SU-DHL-6 (cell line): ENCODE data around the gene MAN1B1.

Source experiments
- H2AFZ ChIP-seq: fragments of 200-600 bp; sonication (generic); 2 replicates; pipeline ENCODE4 v1.6.1; 2014; ENCODE audit warnings: low read depth, mild to moderate bottlenecking, moderate library complexity, mixed read lengths, antibody characterized with exemption, low read length; ENCODE audit not compliant: severe bottlenecking
- H3F3A ChIP-seq: fragments of 200-600 bp; shearing (Covaris generic); 2 replicates; pipeline ENCODE4 v1.6.0; 2016; ENCODE audit warnings: antibody characterized with exemption, mild to moderate bottlenecking; ENCODE audit not compliant: insufficient read depth
- H3K27ac ChIP-seq: fragments of 200-600 bp; sonication (generic); 2 replicates; pipeline ENCODE4 v1.5.1; 2016; ENCODE audit warnings: low read depth, mild to moderate bottlenecking, low read length, moderate library complexity, mixed read lengths
- H3K27me3 ChIP-seq: fragments of 200-600 bp; sonication (generic), shearing (Covaris generic); 2 replicates; pipeline ENCODE4 v1.6.0; 2014; ENCODE audit warnings: mild to moderate bottlenecking, low read length
- H3K36me3 ChIP-seq: fragments of 200-600 bp; sonication (generic); 2 replicates; pipeline ENCODE4 v1.6.1; 2014; ENCODE audit warnings: mild to moderate bottlenecking, low read length, mixed read lengths
- H3K4me2 ChIP-seq: fragments of 300-600, 200-600 bp; shearing (Covaris generic), sonication (generic); 2 replicates; pipeline ENCODE4 v1.6.0; 2014; ENCODE audit warnings: low read length, low read depth, mild to moderate bottlenecking; ENCODE audit not compliant: poor library complexity, severe bottlenecking
- H3K4me3 ChIP-seq: fragments of 200-600 bp; sonication (generic); 2 replicates; pipeline ENCODE4 v1.5.1; 2014; ENCODE audit warnings: antibody characterized with exemption, low read length, mild to moderate bottlenecking, mixed read lengths; ENCODE audit not compliant: insufficient read depth, poor library complexity, severe bottlenecking
- H3K79me2 ChIP-seq: fragments of 200-600 bp; sonication (generic); 2 replicates; pipeline ENCODE4 v1.6.1; 2014; ENCODE audit warnings: mild to moderate bottlenecking, low read length, moderate library complexity; ENCODE audit not compliant: insufficient read depth
- H3K9ac ChIP-seq: fragments of 200-600 bp; sonication (generic); 2 replicates; pipeline ENCODE4 v1.7.0; 2014; ENCODE audit warnings: mild to moderate bottlenecking, low read length
- H3K9me2 ChIP-seq: fragments of 200-600 bp; sonication (generic); replicated peaks from 2 replicates; pipeline ENCODE4 v1.6.1; 2014; ENCODE audit warnings: low read length; ENCODE audit not compliant: insufficient read depth
- H3K9me3 ChIP-seq: fragments of 200-600 bp; sonication (generic); 2 replicates; pipeline ENCODE4 v1.6.1; 2014; ENCODE audit warnings: low read length, mixed read lengths; ENCODE audit not compliant: insufficient read depth
- H4K20me1 ChIP-seq: fragments of 200-600 bp; sonication (generic); 2 replicates; pipeline ENCODE4 v1.6.1; 2014; ENCODE audit warnings: low read depth, mild to moderate bottlenecking, antibody characterized with exemption, low read length, moderate library complexity, mixed read lengths
- EZH2phosphoT487 ChIP-seq: fragments of 200-600 bp; sonication (generic), shearing (Covaris generic); conservative IDR thresholded peaks from 2 replicates; pipeline ENCODE4 v1.6.1; 2018; ENCODE audit warnings: mild to moderate bottlenecking, antibody characterized with exemption, low read length, moderate library complexity, mixed read lengths
- TF ChIP-seq, protein P1 (sequence below): fragments of 200-600 bp; sonication (generic); IDR thresholded peaks from one replicate; pipeline ENCODE4 v1.5.1; 2017; ENCODE audit warnings: antibody characterized with exemption, mild to moderate bottlenecking, low read length, moderate library complexity; ENCODE audit not compliant: insufficient read depth, poor library complexity, severe bottlenecking

The MAN1B1 gene

GRCh38 chr9:137070201-137070905, 16.4 kb upstream of the MAN1B1 start, which contains the start of gene SAPCD2:
Gene SAPCD2, minus strand, starts transcription at chr9:137070557. Its CDS starts 97 bp downstream, at chr9:137070460.
- H3K79me2 ChIP-seq = peaks cover 12% of the 10 kb centered on the region
- no peaks in the 10 kb centered on the region for H4K20me1 ChIP-seq
- no peaks in the 10 kb centered on the region for H3K9me2 ChIP-seq
- H3K4me3 ChIP-seq = peak within 1 kb of the TSS; percentile 83
- H2AFZ ChIP-seq = peak within 1 kb of the TSS; percentile 63
- peaks cover 15% of the 10 kb centered on the region for H3F3A ChIP-seq
- peak within 1 kb of the TSS; percentile 70 for H3K27ac ChIP-seq
- H3K9me3 ChIP-seq = no peaks in the 10 kb centered on the region
- H3K9ac ChIP-seq = peak within 1 kb of the TSS; percentile 80
- TF ChIP-seq EZH2phosphoT487 = no peak
- TF ChIP-seq, protein P1, sequence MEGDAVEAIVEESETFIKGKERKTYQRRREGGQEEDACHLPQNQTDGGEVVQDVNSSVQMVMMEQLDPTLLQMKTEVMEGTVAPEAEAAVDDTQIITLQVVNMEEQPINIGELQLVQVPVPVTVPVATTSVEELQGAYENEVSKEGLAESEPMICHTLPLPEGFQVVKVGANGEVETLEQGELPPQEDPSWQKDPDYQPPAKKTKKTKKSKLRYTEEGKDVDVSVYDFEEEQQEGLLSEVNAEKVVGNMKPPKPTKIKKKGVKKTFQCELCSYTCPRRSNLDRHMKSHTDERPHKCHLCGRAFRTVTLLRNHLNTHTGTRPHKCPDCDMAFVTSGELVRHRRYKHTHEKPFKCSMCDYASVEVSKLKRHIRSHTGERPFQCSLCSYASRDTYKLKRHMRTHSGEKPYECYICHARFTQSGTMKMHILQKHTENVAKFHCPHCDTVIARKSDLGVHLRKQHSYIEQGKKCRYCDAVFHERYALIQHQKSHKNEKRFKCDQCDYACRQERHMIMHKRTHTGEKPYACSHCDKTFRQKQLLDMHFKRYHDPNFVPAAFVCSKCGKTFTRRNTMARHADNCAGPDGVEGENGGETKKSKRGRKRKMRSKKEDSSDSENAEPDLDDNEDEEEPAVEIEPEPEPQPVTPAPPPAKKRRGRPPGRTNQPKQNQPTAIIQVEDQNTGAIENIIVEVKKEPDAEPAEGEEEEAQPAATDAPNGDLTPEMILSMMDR = no peak
- H3K4me2 ChIP-seq = peak within 1 kb of the TSS; percentile 79
- H3K36me3 ChIP-seq = no peaks in the 10 kb centered on the region
- no peaks in the 10 kb centered on the region for H3K27me3 ChIP-seq

GRCh38 chr9:137070906-137071275, 15.9 kb upstream of the MAN1B1 start:
- no peak for TF ChIP-seq EZH2phosphoT487
- TF ChIP-seq, protein P1 = no peak
- Histone ChIP-seq H3K27ac (peak overlapping the region; percentile 46), H3K79me2 (peaks cover 12% of the 10 kb centered on the region)

DNA sequence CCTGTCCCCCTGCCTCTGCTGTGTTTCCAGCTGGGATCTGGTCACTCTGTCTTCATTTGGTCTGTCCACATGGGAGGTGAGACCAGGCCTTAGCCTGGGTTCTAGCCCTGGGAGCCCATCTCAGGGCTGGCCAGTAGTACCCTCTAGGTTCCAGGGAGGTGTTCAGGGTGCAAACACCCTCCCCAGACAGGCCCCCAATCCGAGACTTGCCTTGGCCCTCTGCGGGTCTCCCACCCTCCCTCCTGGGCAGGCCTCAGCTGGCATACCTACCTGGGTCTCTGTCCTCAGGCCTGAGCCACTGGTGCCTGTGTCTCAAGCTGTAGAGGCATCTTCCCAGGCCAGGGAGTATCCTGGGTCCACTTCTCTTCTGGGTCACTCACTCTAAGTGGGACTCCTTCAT, 15.5 kb upstream of the MAN1B1 start:
- H3K9me3 ChIP-seq = no peaks in the 10 kb centered on the region
- H3K4me3 ChIP-seq = peak overlapping the region; percentile 83
- H2AFZ ChIP-seq = no peak overlapping the region
- peaks cover 19% of the 10 kb centered on the region for H3F3A ChIP-seq
- H3K4me2 ChIP-seq = peak overlapping the region; percentile 79
- H3K36me3 ChIP-seq = no peaks in the 10 kb centered on the region
- H3K79me2 ChIP-seq = peaks cover 12% of the 10 kb centered on the region
- TF ChIP-seq EZH2phosphoT487 = no peak
- TF ChIP-seq, protein P1 = no peak
- peak overlapping the region; percentile 80 for H3K9ac ChIP-seq
- H3K27ac ChIP-seq = no peak overlapping the region
- H3K9me2 ChIP-seq = no peaks in the 10 kb centered on the region
- H3K27me3 ChIP-seq = no peaks in the 10 kb centered on the region
- H4K20me1 ChIP-seq = no peaks in the 10 kb centered on the region

More at GRCh38 chr9:137070906-137071275, 15.9 kb upstream of the MAN1B1 start:
- H3K9ac ChIP-seq = peak overlapping the region; percentile 80
- H3K36me3 ChIP-seq = no peaks in the 10 kb centered on the region
- no peaks in the 10 kb centered on the region for H3K9me3 ChIP-seq
- peaks cover 18% of the 10 kb centered on the region for H3F3A ChIP-seq
- H3K4me3 ChIP-seq = peak overlapping the region; percentile 83
- no peaks in the 10 kb centered on the region for H4K20me1 ChIP-seq
- no peaks in the 10 kb centered on the region for H3K27me3 ChIP-seq
- peak overlapping the region; percentile 79 for H3K4me2 ChIP-seq
- H2AFZ ChIP-seq = peak overlapping the region; percentile 63
- no peaks in the 10 kb centered on the region for H3K9me2 ChIP-seq
